Measurements from ENCODE around the gene DPPA2.

- TF ChIP-seq CTCF (optimal IDR thresholded peaks at IDR 0.05 in 1 of 3, IDR thresholded peaks at IDR 0.05 in 1 of 3, conservative IDR thresholded peaks at IDR 0.05 in 1 of 3; ENCODE audit: extremely low read depth in 1 of 3, insufficient read depth in 2 of 3, low read length in 3 of 3) (no peak), EZH2 (IDR thresholded peaks at IDR 0.05; ENCODE audit: low read length) (no peak)
Observed at GRCh38 chr3:109268181-109268580, 48.1 kb downstream of the DPPA2 start.
